Mesendoderm (in vitro differentiated cells): ENCODE data around the gene KRT3.

Source experiments
- DNase-seq: peaks from one replicate; pipeline ENCODE4 v3.0.0; 2013
- H2AK5ac ChIP-seq: 2 replicates; pipeline ENCODE4 v1.6.1; 2013; ENCODE audit warnings: low read length, inconsistent platforms
- H2BK120ac ChIP-seq: 2 replicates; pipeline ENCODE4 v1.6.1; 2013; ENCODE audit warnings: low read depth, mild to moderate bottlenecking, low read length, moderate library complexity, mixed read lengths
- H2BK15ac ChIP-seq: replicated peaks from 2 replicates; pipeline ENCODE4 v1.6.1; 2013; ENCODE audit warnings: low read depth, mild to moderate bottlenecking, moderate library complexity
- H2BK5ac ChIP-seq: 2 replicates; pipeline ENCODE4 v1.6.1; 2013; ENCODE audit warnings: low read length, inconsistent platforms
- H3K18ac ChIP-seq: 2 replicates; pipeline ENCODE4 v1.6.1; 2013; ENCODE audit warnings: mild to moderate bottlenecking, low read length, mixed read lengths
- H3K23ac ChIP-seq: one replicate; pipeline ENCODE4 v1.6.1; 2013; ENCODE audit warnings: low read length
- H3K27ac ChIP-seq: 2 replicates; pipeline ENCODE4 v1.5.1; 2013; ENCODE audit warnings: low read depth, mild to moderate bottlenecking, inconsistent platforms, low read length, moderate library complexity
- H3K27me3 ChIP-seq: 2 replicates; pipeline ENCODE4 v1.6.1; 2013; ENCODE audit warnings: low read length, control low read depth, mild to moderate bottlenecking, inconsistent platforms; ENCODE audit not compliant: insufficient read depth, poor library complexity
- H3K36me3 ChIP-seq: 2 replicates; pipeline ENCODE4 v1.6.1; 2013; ENCODE audit warnings: low read length, inconsistent platforms; ENCODE audit not compliant: control insufficient read depth, insufficient read depth
- H3K4ac ChIP-seq: one replicate; pipeline ENCODE4 v1.6.1; 2013; ENCODE audit warnings: low read depth, mild to moderate bottlenecking, low read length, moderate library complexity
- H3K4me1 ChIP-seq: 2 replicates; pipeline ENCODE4 v1.6.1; 2013; ENCODE audit warnings: low read depth, low read length, inconsistent platforms; ENCODE audit not compliant: control insufficient read depth
- H3K4me2 ChIP-seq: 2 replicates; pipeline ENCODE4 v1.6.1; 2013; ENCODE audit warnings: low read length
- H3K4me3 ChIP-seq: 2 replicates; pipeline ENCODE4 v1.5.1; 2013; ENCODE audit warnings: mild to moderate bottlenecking, low read length
- H3K56ac ChIP-seq: one replicate; pipeline ENCODE4 v1.6.1; 2013; ENCODE audit warnings: low read length
- H3K79me1 ChIP-seq: 2 replicates; pipeline ENCODE4 v1.6.1; 2013; ENCODE audit warnings: low read length, inconsistent platforms
- H3K79me2 ChIP-seq: 2 replicates; pipeline ENCODE4 v1.6.1; 2013; ENCODE audit warnings: mild to moderate bottlenecking, low read length; ENCODE audit not compliant: control insufficient read depth, insufficient read depth
- H3K9ac ChIP-seq: 2 replicates; pipeline ENCODE4 v1.6.1; 2013; ENCODE audit warnings: low read length, inconsistent platforms
- H4K5ac ChIP-seq: one replicate; pipeline ENCODE4 v1.6.1; 2013; ENCODE audit warnings: low read length
- H4K8ac ChIP-seq: one replicate; pipeline ENCODE4 v1.6.1; 2013; ENCODE audit warnings: low read depth, mild to moderate bottlenecking, control low read depth, low read length, moderate library complexity
- WGBS: extraction: QIAGEN DNeasy Blood & Tissue Kit; methylation state at CpG from one replicate; pipeline ENCODE4 v1.1.7; 2013; ENCODE audit warnings: low lambda C conversion rate, missing lambda C conversion rate; ENCODE audit not compliant: insufficient coverage; ENCODE audit errors: extremely low coverage; 5-methylcytosine and 5-hydroxymethylcytosine counted together

Gene KRT3

GRCh38 chr12:52767427-52767826 lies 28.5 kb downstream of the KRT3 start:
- no peak overlapping the region for H3K23ac ChIP-seq
- no peak overlapping the region for H3K9ac ChIP-seq
- H2AK5ac ChIP-seq: no peak overlapping the region
- no peak overlapping the region for H2BK5ac ChIP-seq
- no peak overlapping the region for H4K5ac ChIP-seq
- no peaks in the 10 kb centered on the region for H3K36me3 ChIP-seq
- H3K79me1 ChIP-seq: no peaks in the 10 kb centered on the region
- H3K79me2 ChIP-seq: no peaks in the 10 kb centered on the region
- H3K4me1 ChIP-seq: no peaks in the 10 kb centered on the region
- H2BK120ac ChIP-seq: no peak overlapping the region
- H3K4me2 ChIP-seq: no peak overlapping the region
- WGBS: no CpG with 5 or more reads among the region's 3 CpGs
- no peak overlapping the region for H2BK15ac ChIP-seq
- DNase-seq: no peak
- H3K56ac ChIP-seq: no peak overlapping the region
- H3K4ac ChIP-seq: no peak overlapping the region
- H3K4me3 ChIP-seq: no peak overlapping the region
- H4K8ac ChIP-seq: no peak overlapping the region
- H3K27ac ChIP-seq: no peak overlapping the region
- no peak overlapping the region for H3K18ac ChIP-seq
- no peaks in the 10 kb centered on the region for H3K27me3 ChIP-seq

- H3K79me1 ChIP-seq: no peaks in the 10 kb centered on the region
- no peak overlapping the region for H4K5ac ChIP-seq
- H3K56ac ChIP-seq: no peak overlapping the region
- no peak overlapping the region for H2BK120ac ChIP-seq
- no peak overlapping the region for H4K8ac ChIP-seq
- no peaks in the 10 kb centered on the region for H3K36me3 ChIP-seq
- H3K4me2 ChIP-seq: no peak overlapping the region
- H2BK15ac ChIP-seq: no peak overlapping the region
- H3K4me1 ChIP-seq: no peaks in the 10 kb centered on the region
- no peak overlapping the region for H3K18ac ChIP-seq
- no peak overlapping the region for H2BK5ac ChIP-seq
- H3K27ac ChIP-seq: no peak overlapping the region
- H3K27me3 ChIP-seq: no peaks in the 10 kb centered on the region
- no peaks in the 10 kb centered on the region for H3K79me2 ChIP-seq
- no peak overlapping the region for H3K4ac ChIP-seq
- no peak overlapping the region for H3K4me3 ChIP-seq
- no CpG with 5 or more reads among the region's 1 CpG for WGBS
- H3K23ac ChIP-seq: no peak overlapping the region
- no peak for DNase-seq
- no peak overlapping the region for H2AK5ac ChIP-seq
- no peak overlapping the region for H3K9ac ChIP-seq
These were observed 28.9 kb downstream of the KRT3 start for GRCh38 chr12:52767020-52767379.

GRCh38 chr12:52766351-52767019 lies 29.4 kb downstream of the KRT3 start:
- Histone ChIP-seq H3K4me1 (no peaks in the 10 kb centered on the region), H2BK15ac (no peak overlapping the region), H3K4ac (no peak overlapping the region), H4K8ac (no peak overlapping the region), H3K27me3 (no peaks in the 10 kb centered on the region), H3K23ac (no peak overlapping the region), H3K79me1 (no peaks in the 10 kb centered on the region), H3K4me3 (no peak overlapping the region), H3K18ac (no peak overlapping the region), H2AK5ac (no peak overlapping the region), H3K79me2 (no peaks in the 10 kb centered on the region), H3K56ac (no peak overlapping the region), H3K9ac (no peak overlapping the region), H2BK5ac (no peak overlapping the region), H2BK120ac (no peak overlapping the region), H4K5ac (no peak overlapping the region), H3K4me2 (no peak overlapping the region), H3K36me3 (no peaks in the 10 kb centered on the region), H3K27ac (no peak overlapping the region)
- no peak for DNase-seq
- WGBS: no CpG with 5 or more reads among the region's 5 CpGs

- Histone ChIP-seq H3K56ac (no peak overlapping the region), H3K79me2 (no peaks in the 10 kb centered on the region), H4K8ac (no peak overlapping the region), H3K9ac (no peak overlapping the region), H3K4ac (no peak overlapping the region), H2AK5ac (no peak overlapping the region), H3K4me3 (no peak overlapping the region), H4K5ac (no peak overlapping the region), H2BK15ac (no peak overlapping the region), H3K27me3 (no peaks in the 10 kb centered on the region), H3K36me3 (no peaks in the 10 kb centered on the region), H2BK120ac (no peak overlapping the region), H3K18ac (no peak overlapping the region), H3K27ac (no peak overlapping the region), H3K79me1 (no peaks in the 10 kb centered on the region), H2BK5ac (no peak overlapping the region), H3K23ac (no peak overlapping the region), H3K4me1 (no peaks in the 10 kb centered on the region), H3K4me2 (no peak overlapping the region)
- DNase-seq: no peak
- no CpG with 5 or more reads among the region's 1 CpG for WGBS
These were observed 30.2 kb downstream of the KRT3 start for GRCh38 chr12:52765702-52766101.

GRCh38 chr12:52763991-52764390 lies 31.9 kb downstream of the KRT3 start:
- H2BK120ac ChIP-seq: no peak overlapping the region
- H4K8ac ChIP-seq: no peak overlapping the region

GRCh38 chr12:52763036-52763659 lies 32.8 kb downstream of the KRT3 start:
- no peak overlapping the region for H3K9ac ChIP-seq
- H4K5ac ChIP-seq: no peak overlapping the region

More at GRCh38 chr12:52763991-52764390, 31.9 kb downstream of the KRT3 start:
- no peak overlapping the region for H3K27ac ChIP-seq
- no peaks in the 10 kb centered on the region for H3K79me2 ChIP-seq
- no peak overlapping the region for H2AK5ac ChIP-seq
- no peak for DNase-seq
- no peaks in the 10 kb centered on the region for H3K36me3 ChIP-seq
- H2BK5ac ChIP-seq: no peak overlapping the region
- no peak overlapping the region for H3K18ac ChIP-seq
- no peak overlapping the region for H3K56ac ChIP-seq
- no CpG with 5 or more reads among the region's 2 CpGs for WGBS
- no peak overlapping the region for H2BK15ac ChIP-seq
- H3K4ac ChIP-seq: no peak overlapping the region
- no peaks in the 10 kb centered on the region for H3K79me1 ChIP-seq
- no peak overlapping the region for H3K4me3 ChIP-seq
- no peak overlapping the region for H3K23ac ChIP-seq
- H3K4me1 ChIP-seq: no peaks in the 10 kb centered on the region
- H4K5ac ChIP-seq: no peak overlapping the region
- no peak overlapping the region for H3K4me2 ChIP-seq
- H3K27me3 ChIP-seq: no peaks in the 10 kb centered on the region
- H3K9ac ChIP-seq: no peak overlapping the region

More at GRCh38 chr12:52763036-52763659, 32.8 kb downstream of the KRT3 start:
- Histone ChIP-seq H3K4me2 (no peak overlapping the region), H3K18ac (no peak overlapping the region), H2AK5ac (no peak overlapping the region), H2BK15ac (no peak overlapping the region), H2BK120ac (no peak overlapping the region), H3K36me3 (no peaks in the 10 kb centered on the region), H3K56ac (no peak overlapping the region), H3K23ac (no peak overlapping the region), H3K4ac (no peak overlapping the region), H3K27ac (no peak overlapping the region), H3K79me2 (no peaks in the 10 kb centered on the region), H3K79me1 (no peaks in the 10 kb centered on the region), H3K4me1 (no peaks in the 10 kb centered on the region), H2BK5ac (no peak overlapping the region), H3K4me3 (no peak overlapping the region), H3K27me3 (no peaks in the 10 kb centered on the region), H4K8ac (no peak overlapping the region)
- DNase-seq: no peak
- WGBS: no CpG with 5 or more reads among the region's 9 CpGs
